SK-N-SH (cell line): Measurements from ENCODE around the gene CTU1. TPM values are rescaled to one million over a fixed set of nuclear protein-coding genes. Genes with fewer than 3 reads are reported as not detected.

Source experiments
- CTCF ChIA-PET: fragments of 300-600, 350-600 bp; formaldehyde crosslinking; extraction: SDS; loops from one replicate; lab custom pipeline; 2021; lab: Yijun Ruan, JAX
- POLR2A ChIA-PET: fragments of 350-600 bp; sonication (Branson Sonifier 250); formaldehyde crosslinking; extraction: SDS; loops from one replicate; lab custom pipeline; 2020; ENCODE audit warnings: antibody characterized with exemption, inconsistent platforms; lab: Yijun Ruan, JAX
- DNase-seq: peaks from one replicate; pipeline ENCODE4 v3.0.0; 2012
- H2AFZ ChIP-seq: fragments of 200-600 bp; sonication (generic); 2 replicates; pipeline ENCODE4 v1.8.1; 2016; ENCODE audit warnings: antibody characterized with exemption, mild to moderate bottlenecking, low read depth
- H3F3A ChIP-seq: fragments of 200-600 bp; sonication (generic); replicated peaks from 2 replicates; pipeline ENCODE3; 2016; ENCODE audit warnings: antibody characterized with exemption, mild to moderate bottlenecking; ENCODE audit not compliant: insufficient read depth
- H3K27ac ChIP-seq, 2 experiments: fragments of 200-500 bp in 1 of 2; fragments of 200-600 bp in 1 of 2; sonication (Bioruptor generic) in 1 of 2; sonication (generic), shearing (Covaris generic) in 1 of 2; 2 replicates each; pipeline versions ENCODE4 v1.5.1 to v1.6.1; 2014 to 2016; ENCODE audit warnings: low read depth in 2 of 2, inconsistent platforms in 1 of 2, low read length in 1 of 2, mild to moderate bottlenecking in 1 of 2, mixed read lengths in 1 of 2
- H3K27me3 ChIP-seq: fragments of 200-600 bp; sonication (generic), shearing (Covaris generic); 2 replicates; pipeline ENCODE4 v1.6.1; 2016; ENCODE audit warnings: mixed run types; ENCODE audit not compliant: insufficient read depth
- H3K36me3 ChIP-seq, 2 experiments: fragments of 200-500 bp in 1 of 2; fragments of 200-600 bp in 1 of 2; sonication (Bioruptor generic) in 1 of 2; sonication (generic) in 1 of 2; replicated peaks in 1 of 2; 2 replicates each; pipeline versions ENCODE3 to v1.5.1; 2014 to 2016; ENCODE audit warnings: low read length in 1 of 2, mild to moderate bottlenecking in 1 of 2; ENCODE audit not compliant: insufficient read depth in 2 of 2, control insufficient read depth in 1 of 2
- H3K4me1 ChIP-seq, 2 experiments: fragments of 200-500 bp in 1 of 2; fragments of 200-600 bp in 1 of 2; sonication (Bioruptor generic) in 1 of 2; sonication (generic), shearing (Covaris generic) in 1 of 2; 2 replicates each; pipeline versions ENCODE4 v1.5.1 to v1.6.1; 2014 to 2016; ENCODE audit warnings: low read depth in 1 of 2, low read length in 1 of 2, mixed run types in 1 of 2; ENCODE audit not compliant: insufficient read depth in 2 of 2, control insufficient read depth in 1 of 2
- H3K4me2 ChIP-seq: fragments of 200-600 bp; sonication (generic), shearing (Covaris generic); 2 replicates; pipeline ENCODE4 v1.6.1; 2017; ENCODE audit warnings: mixed run types
- H3K4me3 ChIP-seq, 2 experiments: fragments of 200-500 bp in 1 of 2; fragments of 200-600 bp in 1 of 2; sonication (Bioruptor generic) in 1 of 2; sonication (generic), shearing (Covaris generic) in 1 of 2; 2 replicates each; pipeline versions ENCODE4 v1.5.1 to v1.8.1; 2014 to 2016; ENCODE audit warnings: low read depth in 2 of 2, inconsistent platforms in 1 of 2, low read length in 1 of 2, mild to moderate bottlenecking in 1 of 2, mixed read lengths in 1 of 2, moderate library complexity in 1 of 2
- H3K79me2 ChIP-seq: fragments of 200-600 bp; sonication (generic); 2 replicates; pipeline ENCODE4 v1.8.1; 2017; ENCODE audit warnings: mild to moderate bottlenecking; ENCODE audit not compliant: insufficient read depth
- H3K9ac ChIP-seq: fragments of 200-600 bp; sonication (generic); 2 replicates; pipeline ENCODE4 v1.6.1; 2017; ENCODE audit warnings: mixed run types
- H3K9me2 ChIP-seq: fragments of 200-600 bp; sonication (generic); 2 replicates; pipeline ENCODE4 v1.6.1; 2017; ENCODE audit warnings: mixed run types
- H3K9me3 ChIP-seq: fragments of 200-600 bp; sonication (generic); 2 replicates; pipeline ENCODE4 v1.6.1; 2017; ENCODE audit warnings: mixed run types, mild to moderate bottlenecking, moderate library complexity
- H4K20me1 ChIP-seq: fragments of 200-600 bp; sonication (generic); 2 replicates; pipeline ENCODE4 v1.6.1; 2017; ENCODE audit warnings: mild to moderate bottlenecking, mixed run types; ENCODE audit not compliant: insufficient read depth
- ELF1 ChIP-seq: IDR thresholded peaks from 2 replicates; pipeline ENCODE4 v1.4.0; 2012
- FOXM1 ChIP-seq: IDR thresholded peaks from 2 replicates; pipeline ENCODE4 v1.4.0; 2012; ENCODE audit warnings: low read depth, mild to moderate bottlenecking
- GABPA ChIP-seq: IDR thresholded peaks from 2 replicates; pipeline ENCODE4 v1.4.0; 2012; ENCODE audit warnings: low read depth, mild to moderate bottlenecking
- GATA2 ChIP-seq: sonication (generic); formaldehyde crosslinking; IDR thresholded peaks from 2 replicates; pipeline ENCODE4 v1.5.0; 2020; ENCODE audit warnings: mild to moderate bottlenecking, missing genetic modification reagents
- MEF2A ChIP-seq: IDR thresholded peaks from 2 replicates; pipeline ENCODE4 v1.4.0; 2012; ENCODE audit warnings: low read depth, borderline replicate concordance
- NRF1 ChIP-seq: IDR thresholded peaks from 2 replicates; pipeline ENCODE4 v1.6.1; 2012; ENCODE audit warnings: low read depth, mild to moderate bottlenecking, low read length
- POLR2AphosphoS5 ChIP-seq: IDR thresholded peaks from 2 replicates; pipeline ENCODE4 v1.6.1; 2012; ENCODE audit warnings: low read depth, low read length
- RAD21 ChIP-seq: IDR thresholded peaks from 2 replicates; pipeline ENCODE4 v1.6.1; 2012; ENCODE audit warnings: mild to moderate bottlenecking, low read length
- RXRA ChIP-seq: IDR thresholded peaks from 2 replicates; pipeline ENCODE4 v1.4.0; 2012; ENCODE audit warnings: low read depth, mild to moderate bottlenecking, borderline replicate concordance
- TAF1 ChIP-seq: IDR thresholded peaks from 2 replicates; pipeline ENCODE4 v1.6.1; 2012; ENCODE audit warnings: low read depth, mild to moderate bottlenecking, low read length, moderate library complexity, borderline replicate concordance
- WGBS: methylation state at CpG from one replicate; pipeline ENCODE4 v1.1.6; 2017; ENCODE audit warnings: low lambda C conversion rate; 5-methylcytosine and 5-hydroxymethylcytosine counted together
- polyA plus RNA-seq, 3 experiments: library from polyadenylated mRNA; depleted of rRNA; stranded (reverse); fragments of >200 nt; gene quantifications; 2 replicates each; pipeline ENCODE4 v1.2.3, GENCODE V29; 2012
- TF ChIP-seq, protein P1 (sequence below): IDR thresholded peaks from 2 replicates; pipeline ENCODE4; 2012
- TF ChIP-seq, protein P2 (sequence below): fragments of 150-350 bp; IDR thresholded peaks from 2 replicates; pipeline ENCODE4 v1.6.1; 2016; ENCODE audit warnings: mild to moderate bottlenecking, low read depth, low read length
- TF ChIP-seq, protein P3 (sequence below): IDR thresholded peaks from 2 replicates; pipeline ENCODE4 v1.4.0; 2012; ENCODE audit warnings: low read depth, borderline replicate concordance
- TF ChIP-seq, protein P4 (sequence below): IDR thresholded peaks from 2 replicates; pipeline ENCODE4 v1.6.1; 2012; ENCODE audit warnings: mild to moderate bottlenecking, low read depth, low read length, moderate library complexity

The CTU1 gene
- polyA plus RNA-seq, 1 of the 3 experiments (the other 2 are of a cell fraction) = 8.8 TPM

DNA sequence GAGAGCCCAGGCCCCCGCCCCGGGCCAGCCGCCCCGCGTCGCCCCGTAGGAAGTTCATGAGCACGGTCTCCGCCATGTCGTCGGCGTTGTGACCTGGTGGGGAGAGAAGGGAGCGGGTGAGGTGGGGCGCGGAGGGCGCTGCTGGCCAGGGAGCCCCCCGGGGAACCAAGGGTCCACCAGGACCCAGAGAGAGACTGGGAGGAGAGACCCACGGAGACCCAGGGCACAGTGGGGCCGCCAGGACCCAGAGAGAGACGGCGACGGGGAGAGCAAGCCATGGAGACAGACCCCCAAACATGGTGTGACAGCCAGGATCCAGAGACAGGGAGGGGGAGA lies 9.2 kb downstream of the CTU1 start:
- ChIA-PET POLR2A (no interaction called here), CTCF (no interaction called here)

DNA sequence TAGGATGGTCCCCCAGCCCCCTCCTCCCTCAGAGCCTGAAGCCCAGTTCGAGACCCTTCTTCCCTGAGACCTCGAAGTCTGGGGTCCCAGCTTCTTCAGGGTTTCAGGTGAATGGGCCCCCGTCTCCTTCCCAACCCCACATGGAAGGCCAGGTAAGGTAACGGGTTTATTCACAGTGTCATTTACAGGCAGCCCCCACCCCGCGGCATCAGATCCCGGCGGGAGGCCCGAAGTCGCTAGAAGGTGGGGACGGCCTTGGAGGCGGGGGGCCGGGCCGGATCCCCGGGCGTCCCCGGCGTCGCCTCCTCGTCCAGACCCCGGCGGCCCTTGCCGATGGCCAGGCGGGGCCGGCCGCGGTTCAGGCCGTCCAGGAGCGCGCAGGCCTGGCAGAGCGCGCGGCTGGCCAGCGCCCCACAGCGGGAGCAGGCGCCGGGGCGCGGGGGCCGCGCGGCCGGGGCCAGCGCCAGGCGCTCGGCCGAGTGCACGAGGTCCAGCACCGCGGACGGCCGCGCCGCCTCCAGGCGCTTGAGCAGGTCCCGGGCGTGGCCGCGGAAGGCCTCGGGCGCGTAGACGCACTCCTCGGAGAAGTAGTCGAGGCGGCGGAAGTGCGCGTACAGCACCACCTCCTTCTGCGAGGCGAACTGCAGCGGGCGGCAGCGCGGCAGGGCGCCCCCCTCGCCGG lies 9.7 kb downstream of the CTU1 start:
- peaks cover 19% of the 10 kb centered on the region; the same call in 1 of the 2 replicates for H4K20me1 ChIP-seq
- no peaks in the 10 kb centered on the region for H3K9me2 ChIP-seq
- ChIA-PET POLR2A (no interaction called here), CTCF (no interaction called here)
- no peak overlapping the region for H3K4me2 ChIP-seq
- H3K36me3 ChIP-seq = peaks cover 11 to 30% of the 10 kb centered on the region in 2 experiments
- no peak overlapping the region for H3K9ac ChIP-seq
- 96% methylated on average over 32 of the region's 78 CpGs for WGBS
- H3K4me1 ChIP-seq = no peaks in the 10 kb centered on the region; a peak in 1 of 4 replicates
- no peak for DNase-seq
- no peak overlapping the region for H2AFZ ChIP-seq
- no peaks in the 10 kb centered on the region for H3K27me3 ChIP-seq
- H3K79me2 ChIP-seq = peaks cover 14% of the 10 kb centered on the region; the same call in 1 of the 2 replicates
- no peak overlapping the region for H3K4me3 ChIP-seq
- no peaks in the 10 kb centered on the region for H3K9me3 ChIP-seq
- TF ChIP-seq, protein P1, sequence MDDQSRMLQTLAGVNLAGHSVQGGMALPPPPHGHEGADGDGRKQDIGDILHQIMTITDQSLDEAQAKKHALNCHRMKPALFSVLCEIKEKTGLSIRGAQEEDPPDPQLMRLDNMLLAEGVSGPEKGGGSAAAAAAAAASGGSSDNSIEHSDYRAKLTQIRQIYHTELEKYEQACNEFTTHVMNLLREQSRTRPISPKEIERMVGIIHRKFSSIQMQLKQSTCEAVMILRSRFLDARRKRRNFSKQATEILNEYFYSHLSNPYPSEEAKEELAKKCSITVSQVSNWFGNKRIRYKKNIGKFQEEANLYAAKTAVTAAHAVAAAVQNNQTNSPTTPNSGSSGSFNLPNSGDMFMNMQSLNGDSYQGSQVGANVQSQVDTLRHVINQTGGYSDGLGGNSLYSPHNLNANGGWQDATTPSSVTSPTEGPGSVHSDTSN = no peak
- TF ChIP-seq ELF1 (no peak), TAF1 (no peak), NRF1 (no peak)
- no peaks in the 10 kb centered on the region for H3F3A ChIP-seq
- no peak overlapping the region for H3K27ac ChIP-seq

More for the DNA sequence above, 9.2 kb downstream of the CTU1 start:
- H3K27ac ChIP-seq = no peak overlapping the region
- H3K79me2 ChIP-seq = peaks cover 14% of the 10 kb centered on the region; the same call in 1 of the 2 replicates
- H3F3A ChIP-seq = no peaks in the 10 kb centered on the region
- H3K4me3 ChIP-seq = no peak overlapping the region
- H2AFZ ChIP-seq = no peak overlapping the region
- WGBS = 92% methylated on average over 17 of the region's 22 CpGs
- no peak overlapping the region for H3K4me2 ChIP-seq
- peaks cover 11 to 35% of the 10 kb centered on the region in 2 experiments for H3K36me3 ChIP-seq
- no peak overlapping the region for H3K9ac ChIP-seq
- H3K9me3 ChIP-seq = no peaks in the 10 kb centered on the region
- H4K20me1 ChIP-seq = peaks cover 19% of the 10 kb centered on the region; the same call in 1 of the 2 replicates
- H3K27me3 ChIP-seq = no peaks in the 10 kb centered on the region
- DNase-seq = no peak
- TF ChIP-seq POLR2AphosphoS5 = no peak
- TF ChIP-seq RAD21 = no peak
- TF ChIP-seq, protein P2, sequence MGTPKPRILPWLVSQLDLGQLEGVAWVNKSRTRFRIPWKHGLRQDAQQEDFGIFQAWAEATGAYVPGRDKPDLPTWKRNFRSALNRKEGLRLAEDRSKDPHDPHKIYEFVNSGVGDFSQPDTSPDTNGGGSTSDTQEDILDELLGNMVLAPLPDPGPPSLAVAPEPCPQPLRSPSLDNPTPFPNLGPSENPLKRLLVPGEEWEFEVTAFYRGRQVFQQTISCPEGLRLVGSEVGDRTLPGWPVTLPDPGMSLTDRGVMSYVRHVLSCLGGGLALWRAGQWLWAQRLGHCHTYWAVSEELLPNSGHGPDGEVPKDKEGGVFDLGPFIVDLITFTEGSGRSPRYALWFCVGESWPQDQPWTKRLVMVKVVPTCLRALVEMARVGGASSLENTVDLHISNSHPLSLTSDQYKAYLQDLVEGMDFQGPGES = no peak
- no peaks in the 10 kb centered on the region for H3K9me2 ChIP-seq
- H3K4me1 ChIP-seq = no peaks in the 10 kb centered on the region; a peak in 1 of 4 replicates

DNA sequence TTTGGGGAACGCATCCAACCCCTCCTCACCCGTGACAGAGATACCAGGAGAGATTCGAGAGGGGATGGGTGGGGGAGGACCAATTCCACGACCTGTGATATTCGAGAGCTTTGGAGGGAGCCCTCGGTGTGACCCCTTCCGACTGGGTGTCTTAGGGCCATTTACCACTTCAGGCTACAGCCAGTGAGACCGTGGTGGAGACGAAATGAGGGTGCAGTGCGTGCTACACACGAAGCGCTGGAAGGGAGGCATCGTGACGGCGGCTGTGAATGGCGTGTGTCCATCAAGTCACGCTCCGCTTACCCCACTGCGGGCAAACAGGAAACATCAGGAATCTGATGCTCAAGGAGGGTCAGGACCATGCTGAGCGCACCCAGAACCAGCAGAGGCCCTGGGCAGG lies 10.4 kb downstream of the CTU1 start:
- Histone ChIP-seq H3K4me1 (no peaks in the 10 kb centered on the region; a peak in 1 of 4 replicates), H3K36me3 (peaks cover 7 to 26% of the 10 kb centered on the region in 2 experiments), H3K9ac (no peak overlapping the region), H3K79me2 (peaks cover 11% of the 10 kb centered on the region; the same call in 1 of the 2 replicates), H3F3A (no peaks in the 10 kb centered on the region), H3K4me3 (no peak overlapping the region), H3K27ac (no peak overlapping the region), H2AFZ (no peak overlapping the region), H3K27me3 (no peaks in the 10 kb centered on the region), H4K20me1 (peaks cover 19% of the 10 kb centered on the region; the same call in 1 of the 2 replicates), H3K9me2 (no peaks in the 10 kb centered on the region), H3K4me2 (no peak overlapping the region), H3K9me3 (no peaks in the 10 kb centered on the region)
- DNase-seq = no peak
- ChIA-PET CTCF (no interaction called here), POLR2A (no interaction called here)
- WGBS = 90% methylated on average over 20 of the region's 20 CpGs
- TF ChIP-seq GABPA (no peak), GATA2 (no peak), MEF2A (no peak), FOXM1 (no peak), RXRA (no peak)
- TF ChIP-seq, protein P3, sequence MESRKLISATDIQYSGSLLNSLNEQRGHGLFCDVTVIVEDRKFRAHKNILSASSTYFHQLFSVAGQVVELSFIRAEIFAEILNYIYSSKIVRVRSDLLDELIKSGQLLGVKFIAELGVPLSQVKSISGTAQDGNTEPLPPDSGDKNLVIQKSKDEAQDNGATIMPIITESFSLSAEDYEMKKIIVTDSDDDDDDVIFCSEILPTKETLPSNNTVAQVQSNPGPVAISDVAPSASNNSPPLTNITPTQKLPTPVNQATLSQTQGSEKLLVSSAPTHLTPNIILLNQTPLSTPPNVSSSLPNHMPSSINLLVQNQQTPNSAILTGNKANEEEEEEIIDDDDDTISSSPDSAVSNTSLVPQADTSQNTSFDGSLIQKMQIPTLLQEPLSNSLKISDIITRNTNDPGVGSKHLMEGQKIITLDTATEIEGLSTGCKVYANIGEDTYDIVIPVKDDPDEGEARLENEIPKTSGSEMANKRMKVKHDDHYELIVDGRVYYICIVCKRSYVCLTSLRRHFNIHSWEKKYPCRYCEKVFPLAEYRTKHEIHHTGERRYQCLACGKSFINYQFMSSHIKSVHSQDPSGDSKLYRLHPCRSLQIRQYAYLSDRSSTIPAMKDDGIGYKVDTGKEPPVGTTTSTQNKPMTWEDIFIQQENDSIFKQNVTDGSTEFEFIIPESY = no peak
- TF ChIP-seq, protein P4, sequence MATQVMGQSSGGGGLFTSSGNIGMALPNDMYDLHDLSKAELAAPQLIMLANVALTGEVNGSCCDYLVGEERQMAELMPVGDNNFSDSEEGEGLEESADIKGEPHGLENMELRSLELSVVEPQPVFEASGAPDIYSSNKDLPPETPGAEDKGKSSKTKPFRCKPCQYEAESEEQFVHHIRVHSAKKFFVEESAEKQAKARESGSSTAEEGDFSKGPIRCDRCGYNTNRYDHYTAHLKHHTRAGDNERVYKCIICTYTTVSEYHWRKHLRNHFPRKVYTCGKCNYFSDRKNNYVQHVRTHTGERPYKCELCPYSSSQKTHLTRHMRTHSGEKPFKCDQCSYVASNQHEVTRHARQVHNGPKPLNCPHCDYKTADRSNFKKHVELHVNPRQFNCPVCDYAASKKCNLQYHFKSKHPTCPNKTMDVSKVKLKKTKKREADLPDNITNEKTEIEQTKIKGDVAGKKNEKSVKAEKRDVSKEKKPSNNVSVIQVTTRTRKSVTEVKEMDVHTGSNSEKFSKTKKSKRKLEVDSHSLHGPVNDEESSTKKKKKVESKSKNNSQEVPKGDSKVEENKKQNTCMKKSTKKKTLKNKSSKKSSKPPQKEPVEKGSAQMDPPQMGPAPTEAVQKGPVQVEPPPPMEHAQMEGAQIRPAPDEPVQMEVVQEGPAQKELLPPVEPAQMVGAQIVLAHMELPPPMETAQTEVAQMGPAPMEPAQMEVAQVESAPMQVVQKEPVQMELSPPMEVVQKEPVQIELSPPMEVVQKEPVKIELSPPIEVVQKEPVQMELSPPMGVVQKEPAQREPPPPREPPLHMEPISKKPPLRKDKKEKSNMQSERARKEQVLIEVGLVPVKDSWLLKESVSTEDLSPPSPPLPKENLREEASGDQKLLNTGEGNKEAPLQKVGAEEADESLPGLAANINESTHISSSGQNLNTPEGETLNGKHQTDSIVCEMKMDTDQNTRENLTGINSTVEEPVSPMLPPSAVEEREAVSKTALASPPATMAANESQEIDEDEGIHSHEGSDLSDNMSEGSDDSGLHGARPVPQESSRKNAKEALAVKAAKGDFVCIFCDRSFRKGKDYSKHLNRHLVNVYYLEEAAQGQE = no peak
